ENCODE results near the gene SLC31A2. TPM values are rescaled to one million over a fixed set of nuclear protein-coding genes. Genes with fewer than 3 reads are reported as not detected.

SLC31A2 gene
- total RNA-seq, 1 donor from 2014 or later = 5.3 TPM

- ATAC-seq = no peak
Observed at GRCh38 chr9:113151696-113152630, 1.2 kb downstream of the SLC31A2 start.

GRCh38 chr9:113152699-113153098 lies 1.9 kb downstream of the SLC31A2 start:
- ATAC-seq = peak; percentile 53

DNA sequence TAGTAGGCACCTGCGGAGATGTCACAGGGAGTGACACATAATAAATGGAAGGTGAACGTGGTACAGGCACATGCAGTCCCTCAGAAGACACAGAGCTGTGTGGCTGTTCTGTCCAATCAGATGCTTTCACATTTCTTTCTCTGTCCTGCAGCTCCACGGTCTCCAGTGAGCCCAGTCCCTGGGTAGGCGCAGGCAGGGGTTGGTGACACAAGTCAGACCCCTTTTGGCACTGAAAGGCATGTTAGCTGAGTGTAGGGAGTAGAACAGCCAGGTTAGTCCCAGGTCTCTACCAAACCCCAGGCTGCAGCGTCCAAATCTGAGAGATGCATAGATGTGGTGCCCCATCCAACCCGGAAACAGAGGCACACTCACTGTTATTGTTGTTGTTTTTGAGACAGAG lies 2.8 kb downstream of the SLC31A2 start:
- ATAC-seq = no peak

DNA sequence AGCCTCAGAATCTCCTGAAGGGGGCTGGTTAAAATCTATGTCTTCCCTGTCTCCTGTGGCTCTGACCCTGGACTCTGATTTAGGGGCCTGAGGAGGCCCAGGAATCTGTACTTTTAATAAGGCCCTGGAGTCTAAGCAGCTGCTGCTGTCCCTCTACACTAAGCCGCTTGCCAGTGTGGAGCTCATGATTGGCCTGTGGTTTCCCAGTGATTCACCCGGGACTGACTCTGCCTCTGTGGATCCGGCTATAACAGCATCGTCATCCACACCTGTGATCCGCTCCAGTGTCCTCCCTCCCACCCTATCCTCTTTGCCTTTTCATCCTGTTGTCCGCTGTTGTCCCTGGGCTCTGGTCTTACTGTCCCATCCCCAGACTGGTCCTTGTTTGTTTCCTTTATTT lies 3.7 kb downstream of the SLC31A2 start:
- peak; percentile 6 for ATAC-seq

- no peak for ATAC-seq
Observed at GRCh38 chr9:113154946-113155345, 4.1 kb downstream of the SLC31A2 start.

- no peak for ATAC-seq
Observed at GRCh38 chr9:113155911-113156588, 5.2 kb downstream of the SLC31A2 start.

DNA sequence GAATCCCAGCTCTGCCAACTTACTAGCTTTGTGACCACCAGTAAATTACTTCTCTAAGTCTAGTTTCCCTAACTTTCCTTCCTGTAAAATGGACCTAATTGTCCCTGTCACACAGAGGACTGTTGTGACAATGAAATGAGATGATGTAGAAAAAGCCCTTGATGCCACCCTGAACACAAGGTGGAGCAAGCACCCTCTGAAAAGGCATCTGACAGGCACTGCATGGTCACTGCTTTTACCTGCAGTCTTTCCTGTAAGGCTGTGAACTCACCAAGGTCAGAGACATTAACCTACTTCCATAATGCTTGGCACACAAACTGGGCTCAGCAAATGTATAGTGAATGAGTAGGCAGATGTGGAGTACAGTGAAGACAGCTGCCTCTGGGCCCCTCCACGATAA lies 6.1 kb downstream of the SLC31A2 start:
- no peak for ATAC-seq

- no peak for ATAC-seq
Observed at GRCh38 chr9:113158446-113158845, 7.6 kb downstream of the SLC31A2 start.

- ATAC-seq = no peak
Observed at GRCh38 chr9:113160571-113160970, 9.8 kb downstream of the SLC31A2 start.

GRCh38 chr9:113163001-113163400 lies 12.2 kb downstream of the SLC31A2 start:
- no peak for ATAC-seq

- ATAC-seq = no peak
Observed at GRCh38 chr9:113164536-113165300, 13.9 kb downstream of the SLC31A2 start.

DNA sequence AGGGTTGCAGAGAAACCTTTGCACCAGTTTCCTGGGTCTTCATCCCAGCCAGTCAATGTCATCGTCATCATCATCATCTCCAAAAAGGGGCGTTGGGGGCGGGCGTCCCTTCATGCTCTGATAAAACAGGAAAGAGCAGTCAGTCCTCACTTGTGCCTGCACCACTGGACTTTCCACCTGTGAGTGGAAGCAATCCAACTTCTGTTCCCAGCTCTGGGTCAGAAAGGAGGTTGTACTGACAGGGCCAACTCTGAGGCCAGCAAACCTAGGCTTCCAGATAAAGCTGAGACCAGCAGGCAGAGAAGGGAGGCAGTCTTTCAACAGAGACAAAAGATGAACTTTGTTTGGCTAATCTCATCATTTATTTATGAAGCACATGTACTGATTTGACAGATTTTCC lies 15.2 kb downstream of the SLC31A2 start:
- no peak for ATAC-seq

DNA sequence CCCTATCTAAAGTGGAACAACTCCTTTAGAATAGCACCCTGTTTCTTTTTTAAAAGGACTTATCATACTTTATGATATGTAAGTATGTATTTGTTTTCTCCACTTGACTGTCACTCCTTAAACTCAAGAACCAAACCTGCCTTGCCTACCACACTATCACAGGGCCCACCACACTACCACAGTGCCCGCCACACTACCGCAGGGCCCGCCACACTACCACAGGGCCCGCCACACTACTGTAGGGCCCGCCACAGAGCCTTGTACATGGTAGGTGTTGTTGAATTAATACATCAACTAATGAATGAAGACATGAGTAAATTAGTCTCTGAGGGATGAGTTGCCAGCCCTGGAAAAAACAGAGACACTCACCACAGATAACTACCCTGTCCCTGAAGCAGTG lies 18.0 kb downstream of the SLC31A2 start:
- ATAC-seq = no peak

DNA sequence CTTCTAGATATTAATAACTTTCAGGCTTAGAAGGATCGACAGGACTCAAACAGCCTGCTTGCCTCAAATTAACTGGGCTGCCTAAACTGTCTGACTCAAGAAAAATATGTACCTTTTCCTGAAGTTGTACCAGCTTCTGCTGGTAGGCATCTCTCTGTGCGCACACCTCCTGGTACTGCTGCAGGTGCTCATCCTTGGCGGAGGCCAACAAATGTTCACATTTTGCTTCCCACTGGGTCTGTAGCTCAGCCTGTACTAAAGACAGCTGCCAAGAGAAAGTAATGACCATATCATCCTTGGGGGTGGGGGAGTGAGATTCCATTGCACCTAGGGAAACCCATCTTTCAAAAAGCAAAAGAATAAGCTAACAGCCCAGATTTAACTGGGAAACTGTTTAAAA lies 22.5 kb downstream of the SLC31A2 start:
- ATAC-seq = no peak

- no peak for ATAC-seq
Observed at GRCh38 chr9:113176803-113177202, 26.0 kb downstream of the SLC31A2 start.

DNA sequence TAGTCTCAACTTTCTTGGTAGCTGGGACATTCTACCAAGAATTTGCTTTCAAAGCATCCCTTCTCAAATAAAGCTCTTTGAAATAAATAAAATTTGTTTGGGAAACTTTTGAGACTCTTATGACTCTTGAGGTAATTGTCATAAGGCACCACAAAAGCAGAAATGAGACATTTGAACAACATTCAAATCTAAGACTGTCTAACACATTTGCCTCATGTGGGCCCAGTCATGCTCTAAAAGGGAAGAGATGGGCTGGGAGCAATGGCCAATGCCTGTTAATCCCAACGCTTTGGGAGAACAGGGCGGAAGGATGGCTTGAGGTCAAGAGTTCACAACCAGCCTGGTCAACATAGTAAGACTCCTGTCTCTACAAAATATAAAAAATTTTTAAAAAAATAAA lies 26.4 kb downstream of the SLC31A2 start:
- no peak for ATAC-seq

DNA sequence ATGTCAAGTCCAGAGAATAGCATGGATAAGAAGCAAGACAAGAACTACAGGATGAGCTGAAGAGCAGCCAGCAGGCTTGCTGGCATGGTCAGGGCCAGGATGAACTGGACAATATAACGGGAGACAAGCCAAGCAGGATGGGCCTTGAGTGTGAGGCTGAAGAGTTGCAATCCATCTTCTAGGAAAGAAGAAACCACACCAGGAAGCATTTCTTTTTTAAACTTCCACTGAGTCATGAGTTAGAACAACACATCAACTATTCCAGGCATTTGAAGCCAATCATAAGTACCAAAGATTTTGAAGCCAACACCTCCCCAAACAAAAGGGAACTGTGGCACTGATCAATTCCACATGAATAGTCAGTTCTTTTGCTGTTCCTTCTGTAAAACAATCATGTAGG lies 27.3 kb downstream of the SLC31A2 start:
- no peak for ATAC-seq

DNA sequence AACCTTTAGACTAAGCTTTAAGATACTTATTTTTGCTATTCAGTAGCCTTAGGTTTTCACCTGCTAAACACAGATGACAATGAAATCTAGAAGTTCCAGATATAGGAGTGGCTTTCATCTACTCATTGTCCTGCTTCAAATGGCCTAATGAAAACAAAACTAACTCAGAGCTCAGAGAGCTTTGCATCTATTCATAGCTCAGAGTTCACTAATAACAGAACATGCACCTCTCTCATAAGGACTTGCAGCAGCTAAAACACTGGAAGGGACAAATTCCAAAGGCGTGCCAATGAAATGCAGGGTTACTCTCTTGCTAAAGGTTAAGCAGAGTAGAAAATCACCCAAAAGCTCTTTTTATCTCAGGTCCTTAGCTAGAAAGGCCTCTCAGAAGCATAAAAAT lies 29.0 kb downstream of the SLC31A2 start:
- ATAC-seq = no peak

DNA sequence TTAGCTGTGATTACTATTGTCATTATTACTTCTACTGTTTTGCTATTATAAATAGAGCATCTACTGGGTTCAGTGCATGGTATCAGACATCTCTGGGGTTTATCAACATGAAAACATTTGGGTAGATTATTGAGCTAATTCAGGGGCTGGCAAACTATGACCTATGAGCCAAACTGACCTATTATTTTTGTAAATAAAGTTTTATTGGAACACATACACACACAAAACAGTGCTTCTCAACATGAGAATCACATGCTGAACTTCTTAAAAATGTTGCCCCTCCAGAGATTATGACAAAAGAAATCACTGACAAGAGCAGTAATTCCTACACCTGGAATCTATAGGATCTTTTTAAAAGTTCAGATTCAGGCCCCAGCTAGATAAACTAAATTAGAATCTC lies 30.4 kb downstream of the SLC31A2 start:
- ATAC-seq = no peak

- ATAC-seq = no peak
Observed at GRCh38 chr9:113183956-113184488, 33.2 kb downstream of the SLC31A2 start.

DNA sequence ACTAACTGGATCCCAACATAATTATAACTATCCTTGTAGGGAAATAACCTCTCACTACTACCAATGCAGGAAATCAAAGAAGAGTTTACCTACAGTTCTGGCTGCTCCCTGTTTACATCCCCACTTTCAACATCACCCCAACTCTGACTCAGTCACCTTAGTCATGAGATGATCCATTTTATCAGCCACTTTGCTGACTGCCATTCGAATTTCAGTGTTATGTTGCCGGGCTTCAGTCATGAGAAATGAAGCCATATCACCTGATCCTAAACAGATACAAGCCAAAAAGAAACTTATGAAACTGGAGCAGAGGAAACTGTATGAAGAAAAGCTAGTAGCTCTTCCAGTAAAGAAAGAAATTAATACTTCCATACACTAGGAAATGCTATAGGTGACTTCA lies 33.7 kb downstream of the SLC31A2 start:
- peak; percentile 46 for ATAC-seq

DNA sequence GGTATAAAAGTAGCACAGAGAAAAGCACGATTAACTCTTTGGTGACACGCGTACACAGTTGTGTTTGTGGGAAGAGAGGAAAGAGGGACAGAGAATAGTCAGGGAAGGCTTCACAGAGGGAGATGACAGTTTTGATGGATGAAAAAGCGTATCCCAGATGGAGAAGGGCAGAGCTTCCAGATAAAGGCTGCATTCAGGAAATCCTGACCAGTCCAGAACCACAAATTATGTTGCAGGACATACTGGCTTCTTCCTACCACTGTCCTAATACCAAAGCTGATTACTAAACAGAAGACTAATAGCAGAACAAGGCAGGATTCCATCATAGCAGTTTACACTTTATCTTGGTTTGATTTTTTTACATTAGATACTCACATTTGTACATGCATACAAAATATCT lies 34.5 kb downstream of the SLC31A2 start:
- no peak for ATAC-seq

All from esophagus mucosa (tissue), 1 donor.